IMR-90 (cell line): ENCODE data around the gene SHC1. TPM values are rescaled to one million over a fixed set of nuclear protein-coding genes. Genes with fewer than 3 reads are reported as not detected.

Experiments used
- ATAC-seq: fragments of 200-7000 bp; cut with Tn5 transposase; 2 replicates; pipeline ENCODE4 v1.9.1; 2020; ENCODE audit warnings: low read depth, mild to moderate bottlenecking, moderate library complexity
- BruUV-seq: library from RNA; stranded (reverse); fragments of 400-500 nt; replicated peaks from 2 replicates; lab custom pipeline; 2021; lab: Mats Ljungman, UMichigan
- CTCF ChIA-PET: fragments of 300-600 bp; formaldehyde crosslinking; extraction: SDS; loops from one replicate; lab custom pipeline; 2021; ENCODE audit warnings: antibody characterized with exemption; lab: Yijun Ruan, JAX
- POLR2A ChIA-PET: fragments of 300-600 bp; sonication (Branson Sonifier 250); formaldehyde crosslinking; loops from one replicate; lab custom pipeline; 2022; ENCODE audit warnings: antibody characterized with exemption; ENCODE audit not compliant: unreplicated experiment; lab: Charles Lee
- DNase-seq: peaks from one replicate; pipeline ENCODE4 v3.0.0; 2013
- H2AFZ ChIP-seq: replicated peaks from 2 replicates; pipeline ENCODE3; 2013; ENCODE audit warnings: low read length, mild to moderate bottlenecking; ENCODE audit not compliant: poor library complexity
- H2AK5ac ChIP-seq: 2 replicates; pipeline ENCODE4 v1.6.1; 2013; ENCODE audit warnings: low read depth, low read length, inconsistent platforms
- H2AK9ac ChIP-seq: replicated peaks from 2 replicates; pipeline ENCODE3; 2013; ENCODE audit warnings: mild to moderate bottlenecking, low read depth, low read length, moderate library complexity; ENCODE audit not compliant: poor library complexity
- H2BK120ac ChIP-seq: 2 replicates; pipeline ENCODE4 v1.6.1; 2013; ENCODE audit warnings: low read depth, low read length, inconsistent platforms
- H2BK15ac ChIP-seq: 3 replicates; pipeline ENCODE4 v1.6.1; 2013; ENCODE audit warnings: low read depth, low read length, inconsistent platforms
- H2BK20ac ChIP-seq: 2 replicates; pipeline ENCODE4 v1.6.1; 2013; ENCODE audit warnings: low read depth, mild to moderate bottlenecking, inconsistent platforms, low read length, moderate library complexity
- H2BK5ac ChIP-seq: 2 replicates; pipeline ENCODE4 v1.6.1; 2013; ENCODE audit warnings: mild to moderate bottlenecking, low read depth, low read length, inconsistent platforms; ENCODE audit not compliant: poor library complexity, severe bottlenecking
- H3K14ac ChIP-seq: replicated peaks from 2 replicates; pipeline ENCODE4 v1.6.1; 2013; ENCODE audit warnings: low read depth, low read length, inconsistent platforms
- H3K18ac ChIP-seq: 2 replicates; pipeline ENCODE4 v1.6.1; 2013; ENCODE audit warnings: low read depth, low read length, control low read depth
- H3K23ac ChIP-seq: 2 replicates; pipeline ENCODE4 v1.6.1; 2013; ENCODE audit warnings: low read depth, low read length, inconsistent platforms
- H3K27ac ChIP-seq: 2 replicates; pipeline ENCODE4 v1.5.1; 2013; ENCODE audit warnings: mild to moderate bottlenecking, control low read depth, low read length; ENCODE audit not compliant: insufficient read depth
- H3K27me3 ChIP-seq: 2 replicates; pipeline ENCODE4 v1.6.1; 2013; ENCODE audit warnings: low read length; ENCODE audit not compliant: control insufficient read depth, insufficient read depth
- H3K36me3 ChIP-seq: 2 replicates; pipeline ENCODE4 v1.6.1; 2013; ENCODE audit warnings: low read length, mixed read lengths; ENCODE audit not compliant: control insufficient read depth, insufficient read depth
- H3K4ac ChIP-seq: 2 replicates; pipeline ENCODE4 v1.6.1; 2013; ENCODE audit warnings: low read depth, low read length, inconsistent platforms
- H3K4me1 ChIP-seq: 2 replicates; pipeline ENCODE4 v1.6.1; 2013; ENCODE audit warnings: low read length, mixed read lengths; ENCODE audit not compliant: control insufficient read depth, insufficient read depth
- H3K4me2 ChIP-seq: 2 replicates; pipeline ENCODE4 v1.6.1; 2013; ENCODE audit warnings: low read depth, mild to moderate bottlenecking, control low read depth, low read length, moderate library complexity
- H3K4me3 ChIP-seq: 2 replicates; pipeline ENCODE4 v1.5.1; 2013; ENCODE audit warnings: low read depth, mild to moderate bottlenecking, control low read depth, low read length, moderate library complexity; ENCODE audit not compliant: insufficient read depth
- H3K56ac ChIP-seq: 2 replicates; pipeline ENCODE4 v1.6.1; 2013; ENCODE audit warnings: low read length, inconsistent platforms; ENCODE audit not compliant: insufficient read depth; ENCODE audit errors: extremely low read depth
- H3K79me1 ChIP-seq, 2 experiments: 2 replicates each; pipeline ENCODE4 v1.6.1; 2013; ENCODE audit warnings: low read length in 2 of 2, inconsistent platforms in 1 of 2, low read depth in 1 of 2
- H3K9ac ChIP-seq: 2 replicates; pipeline ENCODE4 v1.6.1; 2013; ENCODE audit warnings: low read depth, low read length, control low read depth
- H3K9me1 ChIP-seq: 2 replicates; pipeline ENCODE4 v1.6.1; 2013; ENCODE audit warnings: low read length, inconsistent platforms; ENCODE audit not compliant: insufficient read depth
- H3K9me3 ChIP-seq: 2 replicates; pipeline ENCODE4 v1.6.1; 2013; ENCODE audit warnings: low read length; ENCODE audit not compliant: control insufficient read depth, insufficient read depth
- H4K20me1 ChIP-seq: 2 replicates; pipeline ENCODE4 v1.6.1; 2013; ENCODE audit warnings: low read length, inconsistent platforms; ENCODE audit not compliant: insufficient read depth
- H4K5ac ChIP-seq: 2 replicates; pipeline ENCODE4 v1.6.1; 2013; ENCODE audit warnings: mild to moderate bottlenecking, low read depth, low read length, control low read depth
- H4K8ac ChIP-seq, 2 experiments: 2 replicates each; pipeline ENCODE4 v1.6.1; 2013; ENCODE audit warnings: low read depth in 2 of 2, low read length in 2 of 2, control low read depth in 1 of 2, inconsistent platforms in 1 of 2
- H4K91ac ChIP-seq: 2 replicates; pipeline ENCODE4 v1.6.1; 2013; ENCODE audit warnings: low read depth, low read length, inconsistent platforms; ENCODE audit not compliant: insufficient read depth
- RCOR1 ChIP-seq: IDR thresholded peaks from 2 replicates; pipeline ENCODE4 v1.6.1; 2012; ENCODE audit warnings: mild to moderate bottlenecking, low read length, improper control_type of control experiment; ENCODE audit not compliant: insufficient replicate concordance
- WGBS, 2 experiments: methylation state at CpG; one replicate each; pipeline versions ENCODE4 v1.1.5 to v1.1.7; 2013; ENCODE audit warnings: missing lambda C conversion rate in 2 of 2; ENCODE audit not compliant: insufficient read length in 1 of 2; ENCODE audit errors: extremely low coverage in 2 of 2; 5-methylcytosine and 5-hydroxymethylcytosine counted together
- dilution Hi-C: fragments of 300-500 bp; cut with HindIII; formaldehyde crosslinking; loops from one replicate; pipeline ENCODE4 v1.14.3; 2018; ENCODE audit warnings: low sequenced_read_pairs; ENCODE audit not compliant: unreplicated experiment
- in situ Hi-C: fragments of 300-500 bp; cut with MboI; formaldehyde crosslinking; loops from 3 replicates; pipeline ENCODE4 v1.14.3; 2019; ENCODE audit warnings: low sequenced_read_pairs, inconsistent platforms, mixed read lengths
- intact Hi-C: fragments of 100-400 bp; cut with micrococcal nuclease; formaldehyde crosslinking; loops from 2 replicates; pipeline ENCODE4 v1.10.0; 2022
- polyA plus RNA-seq, 3 experiments: library from polyadenylated mRNA; depleted of rRNA; stranded (reverse); fragments of >200 nt; gene quantifications; 2 replicates each; pipeline ENCODE4 v1.2.3, GENCODE V29; 2012; ENCODE audit warnings: low replicate concordance in 1 of 3
- total RNA-seq: library from RNA; depleted of rRNA; stranded (reverse); fragments of >200 nt; gene quantifications from 2 replicates; pipeline ENCODE4 v1.2.3, GENCODE V29; 2012

Gene SHC1
- total and polyA plus RNA-seq, 2 of the 4 experiments (the other 2 are of a cell fraction) = 352 to 355 TPM

GRCh38 chr1:154958036-154958435, 12.5 kb downstream of the SHC1 start:
- POLR2A ChIA-PET = no interaction called here
- Histone ChIP-seq H2AK5ac (no peak overlapping the region), H2BK120ac (no peak overlapping the region), H3K56ac (no peak overlapping the region), H3K14ac (no peak overlapping the region), H3K27ac (no peak overlapping the region), H3K9me3 (no peaks in the 10 kb centered on the region), H3K9ac (no peak overlapping the region), H3K9me1 (peaks cover 9% of the 10 kb centered on the region), H2BK15ac (no peak overlapping the region), H4K5ac (no peak overlapping the region), H3K36me3 (peaks cover 17% of the 10 kb centered on the region), H2AFZ (no peak overlapping the region), H3K4me1 (peaks cover 18% of the 10 kb centered on the region), H3K4ac (no peak overlapping the region), H3K4me2 (no peak overlapping the region), H2BK5ac (no peak overlapping the region), H3K4me3 (no peak overlapping the region), H3K23ac (no peak overlapping the region), H2BK20ac (no peak overlapping the region), H3K27me3 (no peaks in the 10 kb centered on the region), H3K79me1 (peaks cover 18 to 61% of the 10 kb centered on the region in 2 experiments; a peak in 3 of 4 replicates), H4K20me1 (peaks cover 15% of the 10 kb centered on the region), H2AK9ac (no peak overlapping the region), H4K91ac (no peak overlapping the region), H3K18ac (no peak overlapping the region), H4K8ac (no peak overlapping the region)
- DNase-seq (no peak), ATAC-seq (no peak)
- WGBS, 2 experiments = no CpG with 5 or more reads among the region's 2 CpGs
- TF ChIP-seq RCOR1 = no peak
- BruUV-seq = no TSS peak
- in situ Hi-C loops (loop anchor here (10.0 kb wide), 1 partner anchor 97 kb away; the partner anchor contains the start of gene ADAM15), dilution Hi-C loops (no loop called here), intact Hi-C loops (loop anchor here (5.0 kb wide), 1 partner anchor 104 kb away; the partner anchor contains the start of gene EFNA4)
- CTCF ChIA-PET = no interaction called here
